Fibroblast of lung (primary cell): Measurements from ENCODE around the gene PTPRS. TPM values are rescaled to one million over a fixed set of nuclear protein-coding genes. Genes with fewer than 3 reads are reported as not detected.
A peak's percentile ranks its signal among the peaks of the same experiment; 100 is the strongest.

Experiments used
- DNase-seq, 2 donors: peaks; one replicate each; pipeline versions ENCODE4 v3.0.0 to v3.0.0-alpha.2; 2010; ENCODE audit warnings: low read depth in 2 of 2
- H2AFZ ChIP-seq: 2 replicates; pipeline ENCODE4 v1.5.1; 2012; ENCODE audit warnings: low read length, control low read depth, inconsistent platforms
- H3K27ac ChIP-seq: 2 replicates; pipeline ENCODE4 v1.5.1; 2011; ENCODE audit warnings: low read length, control low read depth; ENCODE audit not compliant: insufficient read depth
- H3K27me3 ChIP-seq: 2 replicates; pipeline ENCODE4 v1.5.1; 2011; ENCODE audit warnings: mild to moderate bottlenecking, low read length; ENCODE audit not compliant: control insufficient read depth, insufficient read depth
- H3K36me3 ChIP-seq: 2 replicates; pipeline ENCODE4 v1.5.1; 2011; ENCODE audit warnings: low read length; ENCODE audit not compliant: control insufficient read depth, insufficient read depth
- H3K4me1 ChIP-seq: 2 replicates; pipeline ENCODE4 v1.5.1; 2011; ENCODE audit warnings: low read length; ENCODE audit not compliant: control insufficient read depth, insufficient read depth; ENCODE audit errors: extremely low read depth
- H3K4me2 ChIP-seq: 2 replicates; pipeline ENCODE4 v1.5.1; 2011; ENCODE audit warnings: low read length, control low read depth; ENCODE audit not compliant: insufficient read depth; ENCODE audit errors: extremely low read depth
- H3K4me3 ChIP-seq, 4 experiments: fragments of 200-600 bp in 1 of 4; sonication (generic) in 1 of 4; replicated peaks in 1 of 4; 2 replicates each; pipeline ENCODE4 v1.5.1; 2011 to 2016; ENCODE audit warnings: low read length in 4 of 4, low read depth in 3 of 4, mild to moderate bottlenecking in 3 of 4, control low read depth in 2 of 4, inconsistent platforms in 1 of 4, mixed read lengths in 1 of 4; ENCODE audit not compliant: insufficient read depth in 1 of 4; ENCODE audit errors: control extremely low read depth in 1 of 4
- H3K79me2 ChIP-seq: 2 replicates; pipeline ENCODE4 v1.5.1; 2012; ENCODE audit warnings: mild to moderate bottlenecking, low read length, inconsistent platforms; ENCODE audit not compliant: control insufficient read depth, insufficient read depth
- H3K9ac ChIP-seq: 2 replicates; pipeline ENCODE4 v1.5.1; 2011; ENCODE audit warnings: mild to moderate bottlenecking, low read length, control low read depth; ENCODE audit not compliant: insufficient read depth
- H3K9me3 ChIP-seq: 2 replicates; pipeline ENCODE4 v1.5.1; 2012; ENCODE audit warnings: low read depth, low read length; ENCODE audit not compliant: control insufficient read depth, insufficient read depth
- H4K20me1 ChIP-seq: 2 replicates; pipeline ENCODE4 v1.5.1; 2011; ENCODE audit warnings: low read length; ENCODE audit not compliant: control insufficient read depth, insufficient read depth; ENCODE audit errors: extremely low read depth
- CTCF ChIP-seq, 2 donors: IDR thresholded peaks in 1 of 2; conservative IDR thresholded peaks in 1 of 2; 1 replicate in 1 of 2; 2 replicates in 1 of 2; pipeline ENCODE4 v1.5.1; 2011 to 2012; ENCODE audit warnings: low read length in 2 of 2, control low read depth in 1 of 2, inconsistent platforms in 1 of 2, low read depth in 1 of 2, mild to moderate bottlenecking in 1 of 2
- EZH2 ChIP-seq: IDR thresholded peaks from 2 replicates; pipeline ENCODE4 v1.5.1; 2012; ENCODE audit warnings: low read length, control low read depth, mild to moderate bottlenecking; ENCODE audit errors: missing control alignments
- polyA plus RNA-seq, 2 donors: library from polyadenylated mRNA; depleted of rRNA in 1 of 2; stranded (reverse) in 1 of 2; unstranded in 1 of 2; fragments of >200 nt; gene quantifications; 2 replicates each; pipeline ENCODE4 v1.2.1, GENCODE V29; 2011 to 2012; ENCODE audit warnings: missing spikeins in 1 of 2
- total RNA-seq: library from RNA; depleted of rRNA; stranded (reverse); fragments of >200 nt; gene quantifications from 2 replicates; pipeline ENCODE4 v1.2.1, GENCODE V29; 2014

PTPRS gene
- total and polyA plus RNA-seq, 2 donors (not counting 1 experiment from before 2014, with no cell fraction given): 27.9 to 136 TPM

GRCh38 chr19:5343848-5344247 is 3.2 kb upstream of the PTPRS start:
- Histone ChIP-seq H3K4me1 (no peaks in the 10 kb centered on the region), H3K27me3 (peaks cover 7% of the 10 kb centered on the region), H3K27ac (no peak overlapping the region), H3K79me2 (no peaks in the 10 kb centered on the region), H3K36me3 (no peaks in the 10 kb centered on the region), H3K9me3 (no peaks in the 10 kb centered on the region), H4K20me1 (no peaks in the 10 kb centered on the region), H3K4me2 (no peak overlapping the region), H3K9ac (no peak overlapping the region), H2AFZ (no peak overlapping the region), H3K4me3 (no peak overlapping the region)
- TF ChIP-seq EZH2: no peak
- TF ChIP-seq CTCF (conservative IDR thresholded peaks at IDR 0.05 in 1 of 2, IDR thresholded peaks at IDR 0.05 in 1 of 2; ENCODE audit: low read depth in 1 of 2, low read length in 2 of 2): no peak
- peak; percentile 17 to 58 for DNase-seq

DNA sequence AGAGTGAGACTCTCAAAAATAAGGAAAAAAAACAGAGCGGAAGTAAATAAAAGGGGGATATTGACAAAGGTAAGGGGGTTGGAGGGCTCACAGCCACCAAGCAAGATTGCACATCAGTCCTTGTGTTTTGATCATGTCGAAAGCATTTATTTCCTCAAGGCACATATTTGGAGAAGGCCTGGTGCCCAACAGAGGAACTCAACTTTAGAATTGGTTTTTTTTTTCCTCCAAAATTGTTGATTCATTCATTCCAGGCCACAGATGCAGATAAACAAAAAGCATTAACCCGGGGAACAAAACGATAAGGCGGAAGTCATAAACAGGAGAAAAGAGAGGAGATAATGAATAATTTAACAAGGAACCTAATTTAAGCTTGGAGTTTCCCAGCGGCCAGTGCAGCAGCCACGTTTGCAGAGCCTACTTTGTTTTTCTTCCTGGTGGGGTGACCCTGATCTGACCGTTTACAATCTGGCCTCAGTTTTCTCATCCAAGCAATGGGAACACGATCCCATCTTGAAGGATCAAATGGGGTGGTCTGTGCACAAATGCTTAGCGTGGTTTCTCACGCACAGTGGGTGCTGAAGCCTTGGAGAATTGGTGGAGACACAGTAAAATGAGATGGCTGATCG is 2.1 kb upstream of the PTPRS start:
- DNase-seq: no peak
- H3K27me3 ChIP-seq: peaks cover 16% of the 10 kb centered on the region
- H2AFZ ChIP-seq: no peak overlapping the region
- H4K20me1 ChIP-seq: no peaks in the 10 kb centered on the region
- H3K79me2 ChIP-seq: no peaks in the 10 kb centered on the region
- no peak overlapping the region for H3K4me2 ChIP-seq
- no peak overlapping the region for H3K9ac ChIP-seq
- H3K4me1 ChIP-seq: no peaks in the 10 kb centered on the region
- no peaks in the 10 kb centered on the region for H3K36me3 ChIP-seq
- no peak overlapping the region for H3K27ac ChIP-seq
- H3K4me3 ChIP-seq: no peak overlapping the region
- no peak for TF ChIP-seq CTCF (conservative IDR thresholded peaks at IDR 0.05 in 1 of 2, IDR thresholded peaks at IDR 0.05 in 1 of 2; ENCODE audit: low read depth in 1 of 2, low read length in 2 of 2)
- TF ChIP-seq EZH2: no peak
- no peaks in the 10 kb centered on the region for H3K9me3 ChIP-seq

DNA sequence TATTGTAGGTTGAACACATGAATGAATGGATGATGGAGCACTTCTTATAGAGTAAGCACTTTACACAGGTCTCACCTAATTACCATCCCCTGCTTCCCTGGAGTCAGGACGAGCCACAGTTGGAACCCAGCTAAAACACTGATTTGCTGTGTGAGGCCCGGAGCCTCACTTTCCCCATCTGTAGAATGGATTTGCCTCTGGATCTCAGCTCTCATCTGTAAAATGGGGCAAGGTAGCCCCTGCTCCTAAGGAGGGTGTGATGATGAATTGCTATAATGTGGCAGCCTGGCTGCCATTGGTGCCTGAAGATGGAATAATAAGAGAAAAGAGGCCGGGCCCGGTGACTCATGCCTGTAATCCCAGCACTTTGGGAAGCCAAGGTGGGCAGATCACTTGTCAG is 1.4 kb upstream of the PTPRS start:
- Histone ChIP-seq H4K20me1 (no peaks in the 10 kb centered on the region), H3K4me3 (no peak overlapping the region), H3K9me3 (no peaks in the 10 kb centered on the region), H3K9ac (no peak overlapping the region), H3K27me3 (peaks cover 20% of the 10 kb centered on the region), H3K36me3 (no peaks in the 10 kb centered on the region), H2AFZ (no peak overlapping the region), H3K27ac (no peak overlapping the region), H3K4me1 (no peaks in the 10 kb centered on the region), H3K4me2 (no peak overlapping the region), H3K79me2 (no peaks in the 10 kb centered on the region)
- DNase-seq: no peak
- TF ChIP-seq CTCF (conservative IDR thresholded peaks at IDR 0.05 in 1 of 2, IDR thresholded peaks at IDR 0.05 in 1 of 2; ENCODE audit: low read depth in 1 of 2, low read length in 2 of 2) (no peak), EZH2 (no peak)
